ENCODE measurements around the gene KDELR3.

GRCh38 chr22:38419121-38419857 lies 48.6 kb upstream of the KDELR3 start:
- no peak for TF ChIP-seq CTCF (conservative IDR thresholded peaks at IDR 0.05)
- TF ChIP-seq EZH2 (IDR thresholded peaks at IDR 0.05; ENCODE audit: low read depth), result no peak

All from PC-9 (cell line).